OCI-LY1 (cell line): ENCODE measurements around the gene UGT1A10.

Source experiments
- CTCF ChIP-seq: fragments of 200-600 bp; sonication (generic), shearing (Covaris generic); IDR thresholded peaks from 2 replicates; pipeline ENCODE4 v1.5.1; 2017; ENCODE audit warnings: mild to moderate bottlenecking, antibody characterized with exemption, low read length, moderate library complexity, mixed read lengths
- EZH2 ChIP-seq: fragments of 200-600 bp; sonication (generic), shearing (Covaris generic); IDR thresholded peaks from 2 replicates; pipeline ENCODE4 v1.8.0; 2017; ENCODE audit warnings: borderline replicate concordance, mixed run types, mild to moderate bottlenecking, antibody characterized with exemption, low read length, moderate library complexity, mixed read lengths

GRCh38 chr2:233718552-233718951 lies 82.3 kb downstream of the UGT1A10 start, which contains the start of gene UGT1A4:
- TF ChIP-seq CTCF (no peak), EZH2 (no peak)
